Activated CD4-positive, alpha-beta T cell treated with anti-CD3 and anti-CD28 coated beads, Interleukin-2, amount 50 U/mL, for 48 hours (primary cell): ENCODE results near the gene NCOA5.

ENCODE experiments used
- DNase-seq, 2 experiments: peaks; one replicate each; pipeline ENCODE4 v3.0.0-alpha.2; 2020

NCOA5 gene

GRCh38 chr20:46088409-46089166, 1.2 kb downstream of the NCOA5 start:
- DNase-seq = peak in 1 of 2 experiments; percentile 10

- DNase-seq = no peak
These were observed 2.6 kb downstream of the NCOA5 start for GRCh38 chr20:46087161-46087560.

GRCh38 chr20:46085179-46085851, 4.4 kb downstream of the NCOA5 start:
- DNase-seq = no peak

GRCh38 chr20:46084805-46085178, 5.0 kb downstream of the NCOA5 start:
- no peak for DNase-seq

GRCh38 chr20:46083531-46084061, 6.2 kb downstream of the NCOA5 start:
- no peak for DNase-seq

- no peak for DNase-seq
These were observed 6.7 kb downstream of the NCOA5 start for GRCh38 chr20:46083101-46083500.

GRCh38 chr20:46081074-46081473, 8.7 kb downstream of the NCOA5 start:
- no peak for DNase-seq

- DNase-seq = no peak
These were observed 10.8 kb downstream of the NCOA5 start for GRCh38 chr20:46078954-46079353.

- no peak for DNase-seq
These were observed 12.0 kb downstream of the NCOA5 start for GRCh38 chr20:46077642-46078305.

GRCh38 chr20:46076806-46077205, 13.0 kb downstream of the NCOA5 start:
- DNase-seq = no peak

- no peak for DNase-seq
These were observed 15.8 kb downstream of the NCOA5 start for GRCh38 chr20:46074006-46074405.

- no peak for DNase-seq
These were observed 16.3 kb downstream of the NCOA5 start for GRCh38 chr20:46073443-46073842.

- DNase-seq = no peak
These were observed 16.7 kb downstream of the NCOA5 start for GRCh38 chr20:46073024-46073423.

GRCh38 chr20:46071573-46071972, 18.2 kb downstream of the NCOA5 start:
- DNase-seq = no peak

- no peak for DNase-seq
These were observed 19.4 kb downstream of the NCOA5 start for GRCh38 chr20:46070215-46070900.

GRCh38 chr20:46065691-46066090, 24.1 kb downstream of the NCOA5 start:
- DNase-seq = no peak

- no peak for DNase-seq
These were observed 24.8 kb downstream of the NCOA5 start for GRCh38 chr20:46065006-46065405.

- peak in 1 of 2 experiments; percentile 13 for DNase-seq
These were observed 26.1 kb downstream of the NCOA5 start for GRCh38 chr20:46063652-46064054.

GRCh38 chr20:46063151-46063550, 26.6 kb downstream of the NCOA5 start:
- DNase-seq = no peak

- no peak for DNase-seq
These were observed 27.1 kb downstream of the NCOA5 start for GRCh38 chr20:46062621-46063020.

GRCh38 chr20:46062151-46062550, 27.6 kb downstream of the NCOA5 start:
- DNase-seq = no peak

GRCh38 chr20:46060975-46061374, 28.8 kb downstream of the NCOA5 start:
- no peak for DNase-seq

GRCh38 chr20:46060301-46060881, 29.4 kb downstream of the NCOA5 start:
- no peak for DNase-seq
